ENCODE results near the gene PHF21A. TPM values are rescaled to one million over a fixed set of nuclear protein-coding genes. Genes with fewer than 3 reads are reported as not detected.

PHF21A gene
- total and polyA plus RNA-seq, 2 of the 13 experiments (the other 11 are each of a cell fraction or from before 2014, with no cell fraction given), result 4.1 to 34.6 TPM

DNA sequence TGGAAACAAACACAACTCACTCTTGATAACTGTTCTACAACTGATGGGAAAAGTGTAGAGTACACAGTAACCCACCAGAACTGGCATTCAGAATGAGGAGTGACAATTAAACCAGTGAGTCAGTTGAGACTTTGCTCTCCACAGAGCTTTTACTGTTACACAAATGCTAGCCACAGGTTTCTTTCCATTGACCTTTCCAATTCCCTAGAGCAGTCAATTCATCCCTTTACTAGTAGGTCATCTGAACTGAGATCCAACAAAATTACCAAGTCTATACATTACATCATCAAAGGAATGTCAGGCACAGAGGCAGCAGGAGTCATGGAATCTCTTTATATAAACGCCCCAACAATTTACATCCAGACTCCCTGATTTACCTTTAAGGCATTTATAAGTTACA, 65.9 kb downstream of the PHF21A start:
- no peak overlapping the region for H3K4me2 ChIP-seq (ENCODE audit: low read depth, low read length)
- no peak overlapping the region for H2AFZ ChIP-seq (ENCODE audit: low read length)
- no peaks in the 10 kb centered on the region for H3K79me2 ChIP-seq (ENCODE audit: insufficient read depth, low read length)
- WGBS (ENCODE audit: low lambda C conversion rate), result 52% methylated on average over 1 of the region's 1 CpG
- H3K27ac ChIP-seq (ENCODE audit: extremely low read length, insufficient read depth, low read length), result no peak overlapping the region
- ChIA-PET POLR2A (no interaction called here), CTCF (ENCODE audit: low intra/inter-chr PET ratio, low total read pairs) (no interaction called here)
- peak; percentile 81 for ATAC-seq
- FAIRE-seq, result peak; percentile 81
- H3K9me3 ChIP-seq (ENCODE audit: low read length), result no peaks in the 10 kb centered on the region
- H3K9ac ChIP-seq (ENCODE audit: insufficient read depth, low read depth, low read length), result no peak overlapping the region
- no peaks in the 10 kb centered on the region for H3K27me3 ChIP-seq (ENCODE audit: control insufficient read depth in 1 of 2, insufficient read depth in 2 of 2, low read length in 2 of 2)
- intact Hi-C loops (cut with micrococcal nuclease; ENCODE audit: unreplicated experiment) (loop anchor here (10.0 kb wide), 1 partner anchor 69 kb away; the partner anchor contains the start of gene PHF21A), in situ Hi-C loops (cut with HindIII; ENCODE audit: extremely low pct_ligation_motif_present, low pct_unique_long_range_greater_than_20kb) (no loop called here)
- peaks cover 14% of the 10 kb centered on the region for H3K4me1 ChIP-seq (ENCODE audit: insufficient read depth, low read length)
- peak; percentile 80 for DNase-seq (ENCODE audit: low spot score)
- no TSS peak for BruUV-seq (replicated peaks)
- H3K4me3 ChIP-seq (replicated peaks in 1 of 3; ENCODE audit: insufficient read depth in 1 of 3, low read depth in 2 of 3, low read length in 3 of 3), result no peak overlapping the region
- H3K36me3 ChIP-seq (replicated peaks in 1 of 2; ENCODE audit: control insufficient read depth in 1 of 2, insufficient read depth in 2 of 2, low read length in 2 of 2), result no peaks in the 10 kb centered on the region
- no peaks in the 10 kb centered on the region for H4K20me1 ChIP-seq (ENCODE audit: insufficient read depth, low read length)
- TF ChIP-seq CEBPB (IDR thresholded peaks at IDR 0.05; ENCODE audit: borderline replicate concordance, low read depth, low read length) (peak; percentile 35; the same call in 1 of the 2 replicates), NR2F6 (IDR thresholded peaks at IDR 0.05) (no peak; the same call in 1 of the 2 replicates), NR2F6 (CRISPR knock-in tag; IDR thresholded peaks at IDR 0.05) (0 out of 2 replicates have a peak, but pooled peaks have one; percentile 13), SAP130 (CRISPR knock-in tag; IDR thresholded peaks at IDR 0.05; ENCODE audit: low read depth) (peak; percentile 37; the same call in 1 of the 2 replicates), CREB1 (IDR thresholded peaks at IDR 0.05) (peak; percentile 26; the same call in 1 of the 2 replicates), CREB1 (CRISPR knock-in tag; IDR thresholded peaks at IDR 0.05) (no peak), FOSL2 (CRISPR knock-in tag; IDR thresholded peaks at IDR 0.05) (peak; percentile 58), JUN (CRISPR knock-in tag; IDR thresholded peaks at IDR 0.05) (no peak), ATF7 (IDR thresholded peaks at IDR 0.05) (peak; percentile 74), ATF7 (CRISPR knock-in tag; IDR thresholded peaks at IDR 0.05) (no peak), FOXA3 (CRISPR knock-in tag; IDR thresholded peaks at IDR 0.05) (0 out of 2 replicates have a peak, but pooled peaks have one; percentile 11), ZNF644 (CRISPR knock-in tag; IDR thresholded peaks at IDR 0.05; ENCODE audit: low read depth) (peak; percentile 64; the same call in 1 of the 2 replicates), TEAD2 (CRISPR knock-in tag; IDR thresholded peaks at IDR 0.05) (no peak), MIXL1 (CRISPR knock-in tag; IDR thresholded peaks at IDR 0.05) (peak; percentile 52; the same call in 1 of the 2 replicates), ZNF605 (CRISPR knock-in tag; IDR thresholded peaks at IDR 0.05) (no peak), DNMT3B (CRISPR knock-in tag; conservative IDR thresholded peaks at IDR 0.05) (no peak), HNF4G (IDR thresholded peaks at IDR 0.05; ENCODE audit: borderline replicate concordance, low read depth, low read length) (0 out of 2 replicates have a peak, but pooled peaks have one; percentile 11), HNF4G (CRISPR knock-in tag; IDR thresholded peaks at IDR 0.05; ENCODE audit: borderline replicate concordance, low read depth) (no peak), ETV6 (CRISPR knock-in tag; conservative IDR thresholded peaks at IDR 0.05) (no peak), REL (CRISPR knock-in tag; conservative IDR thresholded peaks at IDR 0.05) (no peak)
- TF ChIP-seq, protein P1, sequence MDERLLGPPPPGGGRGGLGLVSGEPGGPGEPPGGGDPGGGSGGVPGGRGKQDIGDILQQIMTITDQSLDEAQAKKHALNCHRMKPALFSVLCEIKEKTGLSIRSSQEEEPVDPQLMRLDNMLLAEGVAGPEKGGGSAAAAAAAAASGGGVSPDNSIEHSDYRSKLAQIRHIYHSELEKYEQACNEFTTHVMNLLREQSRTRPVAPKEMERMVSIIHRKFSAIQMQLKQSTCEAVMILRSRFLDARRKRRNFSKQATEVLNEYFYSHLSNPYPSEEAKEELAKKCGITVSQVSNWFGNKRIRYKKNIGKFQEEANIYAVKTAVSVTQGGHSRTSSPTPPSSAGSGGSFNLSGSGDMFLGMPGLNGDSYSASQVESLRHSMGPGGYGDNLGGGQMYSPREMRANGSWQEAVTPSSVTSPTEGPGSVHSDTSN (CRISPR knock-in tag; IDR thresholded peaks at IDR 0.05), result no peak
- TF ChIP-seq, protein P2, sequence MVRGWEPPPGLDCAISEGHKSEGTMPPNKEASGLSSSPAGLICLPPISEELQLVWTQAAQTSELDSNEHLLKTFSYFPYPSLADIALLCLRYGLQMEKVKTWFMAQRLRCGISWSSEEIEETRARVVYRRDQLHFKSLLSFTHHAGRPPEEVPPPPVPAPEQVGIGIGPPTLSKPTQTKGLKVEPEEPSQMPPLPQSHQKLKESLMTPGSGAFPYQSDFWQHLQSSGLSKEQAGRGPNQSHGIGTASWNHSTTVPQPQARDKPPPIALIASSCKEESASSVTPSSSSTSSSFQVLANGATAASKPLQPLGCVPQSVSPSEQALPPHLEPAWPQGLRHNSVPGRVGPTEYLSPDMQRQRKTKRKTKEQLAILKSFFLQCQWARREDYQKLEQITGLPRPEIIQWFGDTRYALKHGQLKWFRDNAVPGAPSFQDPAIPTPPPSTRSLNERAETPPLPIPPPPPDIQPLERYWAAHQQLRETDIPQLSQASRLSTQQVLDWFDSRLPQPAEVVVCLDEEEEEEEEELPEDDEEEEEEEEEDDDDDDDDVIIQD (CRISPR knock-in tag; IDR thresholded peaks at IDR 0.05; ENCODE audit: low read depth), result peak; percentile 35; the same call in 1 of the 2 replicates
- TF ChIP-seq, protein P3, sequence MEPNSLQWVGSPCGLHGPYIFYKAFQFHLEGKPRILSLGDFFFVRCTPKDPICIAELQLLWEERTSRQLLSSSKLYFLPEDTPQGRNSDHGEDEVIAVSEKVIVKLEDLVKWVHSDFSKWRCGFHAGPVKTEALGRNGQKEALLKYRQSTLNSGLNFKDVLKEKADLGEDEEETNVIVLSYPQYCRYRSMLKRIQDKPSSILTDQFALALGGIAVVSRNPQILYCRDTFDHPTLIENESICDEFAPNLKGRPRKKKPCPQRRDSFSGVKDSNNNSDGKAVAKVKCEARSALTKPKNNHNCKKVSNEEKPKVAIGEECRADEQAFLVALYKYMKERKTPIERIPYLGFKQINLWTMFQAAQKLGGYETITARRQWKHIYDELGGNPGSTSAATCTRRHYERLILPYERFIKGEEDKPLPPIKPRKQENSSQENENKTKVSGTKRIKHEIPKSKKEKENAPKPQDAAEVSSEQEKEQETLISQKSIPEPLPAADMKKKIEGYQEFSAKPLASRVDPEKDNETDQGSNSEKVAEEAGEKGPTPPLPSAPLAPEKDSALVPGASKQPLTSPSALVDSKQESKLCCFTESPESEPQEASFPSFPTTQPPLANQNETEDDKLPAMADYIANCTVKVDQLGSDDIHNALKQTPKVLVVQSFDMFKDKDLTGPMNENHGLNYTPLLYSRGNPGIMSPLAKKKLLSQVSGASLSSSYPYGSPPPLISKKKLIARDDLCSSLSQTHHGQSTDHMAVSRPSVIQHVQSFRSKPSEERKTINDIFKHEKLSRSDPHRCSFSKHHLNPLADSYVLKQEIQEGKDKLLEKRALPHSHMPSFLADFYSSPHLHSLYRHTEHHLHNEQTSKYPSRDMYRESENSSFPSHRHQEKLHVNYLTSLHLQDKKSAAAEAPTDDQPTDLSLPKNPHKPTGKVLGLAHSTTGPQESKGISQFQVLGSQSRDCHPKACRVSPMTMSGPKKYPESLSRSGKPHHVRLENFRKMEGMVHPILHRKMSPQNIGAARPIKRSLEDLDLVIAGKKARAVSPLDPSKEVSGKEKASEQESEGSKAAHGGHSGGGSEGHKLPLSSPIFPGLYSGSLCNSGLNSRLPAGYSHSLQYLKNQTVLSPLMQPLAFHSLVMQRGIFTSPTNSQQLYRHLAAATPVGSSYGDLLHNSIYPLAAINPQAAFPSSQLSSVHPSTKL (CRISPR knock-in tag; IDR thresholded peaks at IDR 0.05), result peak; percentile 32; the same call in 1 of the 2 replicates
